ENCODE measurements around the gene GOLPH3.

- TF ChIP-seq CTCF (tag by site-specific recombination; IDR thresholded peaks at IDR 0.05), result no peak
- no peak for TF ChIP-seq ELK4 (IDR thresholded peaks at IDR 0.05; ENCODE audit: borderline replicate concordance, low read depth, low read length)
These were observed 90.1 kb downstream of the GOLPH3 start for GRCh38 chr5:32083981-32084430.
